ENCODE measurements around the gene IGF2R.
"Not testable (repeated sequence)": the region's sequence is repeated elsewhere in the genome, so short reads cannot be mapped to it uniquely, and the experiment has no call there.

Gene IGF2R

DNA sequence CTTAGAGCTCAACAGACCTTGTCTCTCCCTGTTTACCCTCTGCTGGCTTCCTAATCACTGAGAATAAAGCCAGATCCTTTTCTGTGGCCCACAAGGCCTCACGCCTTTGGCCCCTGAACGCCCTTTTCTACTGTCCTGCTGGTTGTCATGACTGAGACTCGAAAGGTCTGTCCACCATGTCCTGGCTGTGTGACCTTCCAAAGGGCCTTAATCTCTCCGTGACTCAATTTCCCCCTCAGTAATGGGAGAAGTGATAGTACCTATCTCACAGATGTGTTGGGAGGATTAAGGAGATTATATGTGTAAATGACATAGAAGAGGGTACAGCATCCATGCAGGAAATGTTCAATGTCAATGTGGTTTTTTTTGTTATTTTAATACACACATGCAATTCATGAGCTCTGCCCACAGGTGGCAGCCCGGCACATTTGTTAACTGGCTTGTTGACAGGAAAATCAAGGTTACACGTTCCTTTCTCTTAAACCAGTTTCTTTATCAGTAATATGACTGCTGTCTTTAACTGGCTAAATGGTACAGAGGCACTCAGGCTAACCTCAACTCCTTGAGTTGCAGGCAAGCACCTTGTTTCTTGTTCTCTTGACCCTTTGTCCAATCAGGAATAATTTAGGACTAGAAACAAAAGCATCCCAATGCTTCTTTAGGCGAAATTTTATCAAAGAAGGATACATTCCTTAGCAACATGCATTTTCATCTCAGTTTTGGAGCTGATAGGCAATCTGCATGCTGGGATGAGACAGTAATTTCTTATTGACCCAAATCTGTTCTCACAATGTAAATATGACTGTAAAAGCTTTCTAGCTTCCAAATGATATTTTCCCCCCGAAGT is 169.3 kb downstream of the IGF2R start:
- H3K4me2 ChIP-seq (ENCODE audit: low read length), result no peak overlapping the region
- TF ChIP-seq, protein P1, sequence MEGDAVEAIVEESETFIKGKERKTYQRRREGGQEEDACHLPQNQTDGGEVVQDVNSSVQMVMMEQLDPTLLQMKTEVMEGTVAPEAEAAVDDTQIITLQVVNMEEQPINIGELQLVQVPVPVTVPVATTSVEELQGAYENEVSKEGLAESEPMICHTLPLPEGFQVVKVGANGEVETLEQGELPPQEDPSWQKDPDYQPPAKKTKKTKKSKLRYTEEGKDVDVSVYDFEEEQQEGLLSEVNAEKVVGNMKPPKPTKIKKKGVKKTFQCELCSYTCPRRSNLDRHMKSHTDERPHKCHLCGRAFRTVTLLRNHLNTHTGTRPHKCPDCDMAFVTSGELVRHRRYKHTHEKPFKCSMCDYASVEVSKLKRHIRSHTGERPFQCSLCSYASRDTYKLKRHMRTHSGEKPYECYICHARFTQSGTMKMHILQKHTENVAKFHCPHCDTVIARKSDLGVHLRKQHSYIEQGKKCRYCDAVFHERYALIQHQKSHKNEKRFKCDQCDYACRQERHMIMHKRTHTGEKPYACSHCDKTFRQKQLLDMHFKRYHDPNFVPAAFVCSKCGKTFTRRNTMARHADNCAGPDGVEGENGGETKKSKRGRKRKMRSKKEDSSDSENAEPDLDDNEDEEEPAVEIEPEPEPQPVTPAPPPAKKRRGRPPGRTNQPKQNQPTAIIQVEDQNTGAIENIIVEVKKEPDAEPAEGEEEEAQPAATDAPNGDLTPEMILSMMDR (IDR thresholded peaks at IDR 0.05; ENCODE audit: low read depth, low read length, poor library complexity, severe bottlenecking), result no peak
- H3K4me1 ChIP-seq (ENCODE audit: control insufficient read depth, low read length), result no peaks in the 10 kb centered on the region; the same call in 1 of the 2 replicates
- H3K9me3 ChIP-seq (ENCODE audit: control insufficient read depth, insufficient read depth, low read length), result no peaks in the 10 kb centered on the region
- no peak overlapping the region for H3K27ac ChIP-seq (ENCODE audit: low read depth, low read length)
- H3K79me2 ChIP-seq (ENCODE audit: control insufficient read depth, low read length), result no peaks in the 10 kb centered on the region
- no peaks in the 10 kb centered on the region for H4K20me1 ChIP-seq (ENCODE audit: control insufficient read depth, insufficient read depth, low read depth, low read length)
- no peaks in the 10 kb centered on the region for H3F3A ChIP-seq (ENCODE audit: control insufficient read depth, insufficient read depth)
- no peaks in the 10 kb centered on the region for H3K27me3 ChIP-seq (ENCODE audit: control insufficient read depth, low read length)
- H3K4me3 ChIP-seq (ENCODE audit: low read length), result no peak overlapping the region
- H3K9me2 ChIP-seq (replicated peaks; ENCODE audit: control insufficient read depth, low read length), result no peaks in the 10 kb centered on the region
- H3K36me3 ChIP-seq (ENCODE audit: control insufficient read depth, low read length), result no peaks in the 10 kb centered on the region

DNA sequence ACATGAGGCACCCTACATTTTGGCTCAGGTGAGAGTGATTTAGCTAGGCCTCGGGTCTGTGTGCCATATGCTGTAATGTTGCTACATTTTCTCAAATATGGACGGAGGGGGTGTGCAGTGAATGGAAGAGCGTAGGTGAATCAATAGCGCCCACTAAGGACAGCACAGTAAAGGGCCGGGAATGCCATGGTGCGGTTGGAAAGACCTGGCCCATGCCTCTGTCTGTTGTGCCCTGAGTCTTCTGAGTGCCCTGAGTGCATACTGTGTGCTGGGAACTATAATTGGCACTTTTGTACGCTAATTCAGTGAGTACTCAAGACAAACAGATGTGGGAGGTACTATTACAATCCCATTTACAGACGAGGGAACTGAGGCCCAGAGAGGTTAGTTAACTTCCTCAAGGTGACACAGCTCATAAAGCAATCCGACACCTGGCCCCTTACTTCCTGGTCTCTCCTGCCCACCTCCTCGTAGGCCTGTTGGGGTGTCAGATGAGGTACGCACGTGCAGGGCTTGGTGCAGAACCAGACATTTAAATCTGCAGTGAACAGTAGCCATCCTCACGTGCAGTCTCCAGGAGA is 170.0 kb downstream of the IGF2R start:
- Histone ChIP-seq H3K9me3 (ENCODE audit: control insufficient read depth, insufficient read depth, low read length) (no peaks in the 10 kb centered on the region), H3K4me1 (ENCODE audit: control insufficient read depth, low read length) (no peaks in the 10 kb centered on the region; the same call in 1 of the 2 replicates), H3K27me3 (ENCODE audit: control insufficient read depth, low read length) (no peaks in the 10 kb centered on the region), H4K20me1 (ENCODE audit: control insufficient read depth, insufficient read depth, low read depth, low read length) (no peaks in the 10 kb centered on the region), H3K4me3 (ENCODE audit: low read length) (no peak overlapping the region), H3K36me3 (ENCODE audit: control insufficient read depth, low read length) (no peaks in the 10 kb centered on the region), H3F3A (ENCODE audit: control insufficient read depth, insufficient read depth) (no peaks in the 10 kb centered on the region), H3K79me2 (ENCODE audit: control insufficient read depth, low read length) (no peaks in the 10 kb centered on the region), H3K4me2 (ENCODE audit: low read length) (no peak overlapping the region), H3K27ac (ENCODE audit: low read depth, low read length) (no peak overlapping the region), H3K9me2 (replicated peaks; ENCODE audit: control insufficient read depth, low read length) (no peaks in the 10 kb centered on the region)
- TF ChIP-seq EZH2phosphoT487 (IDR thresholded peaks at IDR 0.05; ENCODE audit: borderline replicate concordance, low read length), result no peak
- TF ChIP-seq, protein P1 (IDR thresholded peaks at IDR 0.05; ENCODE audit: low read depth, low read length, poor library complexity, severe bottlenecking), result no peak

DNA sequence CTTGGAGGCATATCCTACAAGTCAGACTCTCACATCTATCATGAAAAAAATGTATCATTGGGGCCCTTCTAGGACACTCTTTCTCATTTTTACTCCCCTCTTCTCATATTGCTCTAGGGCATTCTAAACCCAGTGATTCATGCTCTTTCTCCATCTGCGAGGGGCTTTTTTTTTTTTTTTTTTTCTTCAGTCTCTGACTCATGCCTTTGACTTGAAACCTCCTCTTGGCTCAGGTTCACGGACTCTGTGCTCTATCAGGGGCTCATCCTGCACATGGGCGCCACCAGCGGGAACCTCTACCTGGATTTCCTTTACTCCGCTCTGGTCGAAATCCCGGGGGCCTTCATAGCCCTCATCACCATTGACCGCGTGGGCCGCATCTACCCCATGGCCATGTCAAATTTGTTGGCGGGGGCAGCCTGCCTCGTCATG is 170.6 kb downstream of the IGF2R start:
- no peaks in the 10 kb centered on the region for H3K36me3 ChIP-seq (ENCODE audit: control insufficient read depth, low read length)
- no peaks in the 10 kb centered on the region for H3K9me2 ChIP-seq (replicated peaks; ENCODE audit: control insufficient read depth, low read length)
- H3K27me3 ChIP-seq (ENCODE audit: control insufficient read depth, low read length), result no peaks in the 10 kb centered on the region
- no peak overlapping the region for H3K4me2 ChIP-seq (ENCODE audit: low read length)
- H3K4me1 ChIP-seq (ENCODE audit: control insufficient read depth, low read length), result no peaks in the 10 kb centered on the region; the same call in 1 of the 2 replicates
- no peak overlapping the region for H3K27ac ChIP-seq (ENCODE audit: low read depth, low read length)
- TF ChIP-seq, protein P1 (IDR thresholded peaks at IDR 0.05; ENCODE audit: low read depth, low read length, poor library complexity, severe bottlenecking), result no peak
- no peak for TF ChIP-seq EZH2phosphoT487 (IDR thresholded peaks at IDR 0.05; ENCODE audit: borderline replicate concordance, low read length)
- no peaks in the 10 kb centered on the region for H3K79me2 ChIP-seq (ENCODE audit: control insufficient read depth, low read length)
- no peaks in the 10 kb centered on the region for H3K9me3 ChIP-seq (ENCODE audit: control insufficient read depth, insufficient read depth, low read length)
- no peak overlapping the region for H3K4me3 ChIP-seq (ENCODE audit: low read length)
- H4K20me1 ChIP-seq (ENCODE audit: control insufficient read depth, insufficient read depth, low read depth, low read length), result no peaks in the 10 kb centered on the region
- H3F3A ChIP-seq (ENCODE audit: control insufficient read depth, insufficient read depth), result no peaks in the 10 kb centered on the region

DNA sequence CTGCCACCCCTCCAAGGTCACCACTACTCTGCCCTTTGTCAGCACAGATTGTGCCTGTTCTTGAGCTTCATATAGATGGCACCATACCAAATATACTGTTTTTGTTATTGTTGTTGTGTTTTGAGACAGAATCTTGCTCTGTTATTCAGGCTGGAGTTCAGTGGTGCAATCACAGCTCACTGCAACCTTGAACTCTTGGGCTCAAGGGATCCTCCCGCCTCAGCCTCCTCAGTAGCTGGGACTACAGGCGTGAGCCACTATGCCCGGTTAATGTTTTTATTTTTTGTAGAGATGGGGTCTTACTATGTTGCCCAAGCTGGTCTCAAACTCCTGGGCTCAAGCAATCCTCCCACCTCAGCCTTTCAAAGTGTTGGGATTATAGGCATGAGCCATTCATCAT is 171.6 kb downstream of the IGF2R start:
- H3K4me2 ChIP-seq (ENCODE audit: low read length); H3K79me2 ChIP-seq (ENCODE audit: control insufficient read depth, low read length); H3F3A ChIP-seq (ENCODE audit: control insufficient read depth, insufficient read depth); H4K20me1 ChIP-seq (ENCODE audit: control insufficient read depth, insufficient read depth, low read depth, low read length); H3K27ac ChIP-seq (ENCODE audit: low read depth, low read length); H3K36me3 ChIP-seq (ENCODE audit: control insufficient read depth, low read length); H3K27me3 ChIP-seq (ENCODE audit: control insufficient read depth, low read length); H3K4me3 ChIP-seq (ENCODE audit: low read length); H3K9me2 ChIP-seq (replicated peaks; ENCODE audit: control insufficient read depth, low read length); H3K4me1 ChIP-seq (ENCODE audit: control insufficient read depth, low read length); H3K9me3 ChIP-seq (ENCODE audit: control insufficient read depth, insufficient read depth, low read length): not testable (repeated sequence)
